ENCODE measurements around the gene ABHD4.
"Not testable (repeated sequence)": the region's sequence is repeated elsewhere in the genome, so short reads cannot be mapped to it uniquely, and the experiment has no call there.

Gene ABHD4

DNA sequence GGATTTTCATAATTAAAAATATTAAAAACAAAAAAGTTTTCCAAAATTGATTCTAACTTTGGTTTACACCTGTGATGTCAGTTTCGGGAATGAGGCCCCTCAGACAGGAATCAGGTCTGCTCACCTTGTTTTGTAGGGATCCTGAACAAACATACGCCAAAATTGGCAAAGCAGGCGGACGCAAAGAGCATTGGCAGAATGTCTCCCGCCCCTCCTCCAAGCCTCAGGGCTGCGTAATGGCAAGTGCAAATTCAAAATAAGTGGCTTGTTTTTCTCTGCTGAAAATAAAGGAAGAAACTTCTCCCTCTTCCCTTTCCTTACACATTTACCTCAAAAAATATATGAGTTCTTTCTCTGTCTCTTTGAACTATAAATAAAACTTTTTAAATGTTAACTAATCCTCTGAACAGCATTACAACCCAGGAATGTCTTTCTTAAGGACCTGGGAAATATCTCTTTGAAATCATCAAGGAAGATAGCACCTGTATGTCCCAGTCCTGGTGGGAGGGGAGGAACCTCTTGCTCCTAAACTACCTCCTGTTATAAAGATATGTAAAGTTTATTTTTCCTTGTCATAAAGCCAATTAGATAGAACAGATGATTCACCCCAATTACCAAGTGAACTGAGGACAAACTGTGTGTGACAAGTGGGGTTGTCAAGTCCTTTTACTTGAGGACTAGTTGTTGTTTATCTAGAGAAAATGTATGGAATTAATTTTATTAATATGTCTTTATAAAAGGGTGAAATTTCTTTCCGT, 29.6 kb downstream of the ABHD4 start:
- DNase-seq (ENCODE audit: low read depth): no peak

DNA sequence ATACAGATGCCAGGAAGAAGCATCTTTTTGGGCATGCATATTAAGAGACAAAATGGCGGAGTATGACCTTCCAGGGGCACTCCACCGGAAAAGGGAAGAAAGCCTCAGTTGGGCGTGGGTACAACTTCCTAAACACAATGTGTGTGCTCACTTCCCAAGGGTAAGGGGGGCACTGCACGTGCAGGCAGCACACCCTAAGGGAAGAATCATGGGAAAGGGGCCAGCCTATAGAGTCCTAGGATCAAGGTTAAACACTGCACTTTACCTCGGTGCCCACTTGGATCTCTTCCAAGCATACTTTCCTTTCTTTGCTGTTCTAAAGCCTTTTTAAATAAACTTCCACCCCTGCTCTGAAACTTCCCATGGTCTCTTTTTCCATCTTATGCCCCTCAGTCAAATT, 31.3 kb downstream of the ABHD4 start:
- no peak for DNase-seq (ENCODE audit: low read depth)

DNA sequence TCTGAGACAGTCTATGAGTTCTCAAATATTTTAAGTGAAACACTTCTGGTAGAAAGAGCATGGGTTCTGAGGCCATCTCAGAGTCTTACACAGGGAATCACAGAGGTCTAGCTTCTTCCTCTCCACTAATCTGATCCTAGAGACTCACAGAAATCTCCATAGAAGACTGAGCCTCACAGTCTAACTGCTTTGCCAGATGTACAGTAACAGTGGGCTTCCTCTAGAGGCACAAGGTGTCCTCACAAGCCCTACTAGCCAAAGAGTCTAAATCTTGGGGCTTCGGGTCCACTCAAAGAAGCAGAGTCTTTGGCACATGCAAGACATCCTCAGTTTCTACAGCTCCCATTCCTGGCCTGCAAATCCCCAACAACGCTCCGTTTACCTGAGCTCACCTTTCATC, 32.0 kb downstream of the ABHD4 start:
- no peak for DNase-seq (ENCODE audit: low read depth)

DNA sequence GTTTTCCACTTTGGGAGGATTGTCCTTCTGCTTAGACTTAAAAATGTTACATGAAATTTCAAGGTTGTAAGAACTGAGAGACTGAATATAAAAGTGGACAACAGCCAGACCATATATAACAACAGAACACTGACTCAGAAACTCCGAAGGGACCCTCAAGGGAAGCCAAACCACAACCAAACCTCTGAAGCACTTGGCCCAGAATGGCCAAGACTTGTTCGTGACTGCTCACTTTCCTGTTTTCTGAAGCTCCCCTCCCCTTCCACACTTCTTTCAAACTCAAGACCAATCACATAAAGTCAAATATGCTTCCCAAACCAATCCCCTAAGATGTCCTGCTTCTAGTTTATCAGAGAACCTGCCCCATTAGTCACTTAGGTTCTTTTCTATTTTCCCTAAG, 32.4 kb downstream of the ABHD4 start:
- no peak for DNase-seq (ENCODE audit: low read depth)

GRCh38 chr14:22634233-22634900, 36.3 kb downstream of the ABHD4 start:
- DNase-seq (ENCODE audit: low read depth): no peak

- DNase-seq (ENCODE audit: low read depth): not testable (repeated sequence)
These were observed 37.9 kb downstream of the ABHD4 start for GRCh38 chr14:22635980-22636379.

GRCh38 chr14:22640192-22640591, 42.1 kb downstream of the ABHD4 start:
- no peak for DNase-seq (ENCODE audit: low read depth)

GRCh38 chr14:22641846-22642245, 43.7 kb downstream of the ABHD4 start:
- no peak for DNase-seq (ENCODE audit: low read depth)

DNA sequence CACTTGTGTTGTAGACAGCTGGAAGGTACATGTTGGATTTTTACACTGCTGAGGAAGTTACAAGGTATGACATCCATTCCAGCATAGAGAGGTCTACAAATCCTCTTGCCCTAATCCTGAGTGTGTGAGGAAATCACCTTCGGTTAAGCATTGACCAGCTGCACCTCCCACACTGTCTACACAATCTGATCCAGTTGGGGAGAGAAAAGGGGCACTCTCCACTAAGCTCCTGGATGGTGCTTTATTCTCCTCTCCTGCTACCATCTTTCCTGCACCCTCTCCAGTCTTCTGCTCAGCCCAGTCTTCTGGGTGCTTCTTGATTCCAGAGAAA, 46.2 kb downstream of the ABHD4 start, which contains the start of gene OR6J1:
TSS of gene OR6J1 (minus strand) at position 48 of the 331 bp plus-strand sequence. CDS start 9,541 bp downstream, outside the sequence.
- DNase-seq (ENCODE audit: low read depth): no peak

GRCh38 chr14:22646570-22647254, 48.6 kb downstream of the ABHD4 start:
- no peak for DNase-seq (ENCODE audit: low read depth)

DNA sequence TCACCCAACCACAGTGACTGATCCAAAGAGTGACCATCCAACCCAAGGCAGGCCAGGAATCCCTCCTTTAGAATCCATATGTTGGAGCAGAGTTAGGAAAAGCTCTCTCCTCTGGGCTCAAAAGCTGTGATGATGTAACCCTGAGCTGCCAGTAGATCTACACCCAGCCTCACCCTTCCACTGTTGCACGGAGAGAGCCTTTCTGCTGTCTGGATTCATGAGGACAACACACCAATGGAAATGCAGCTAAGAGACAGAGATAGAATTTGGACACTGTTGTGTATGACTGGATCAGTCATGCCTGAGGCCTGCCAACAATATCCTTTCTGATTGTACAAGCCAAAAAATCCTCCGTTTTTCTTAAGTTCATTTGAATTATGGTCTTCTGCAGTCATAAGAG, 50.4 kb downstream of the ABHD4 start:
- DNase-seq (ENCODE audit: low read depth): no peak

GRCh38 chr14:22650046-22650739, 52.1 kb downstream of the ABHD4 start:
- no peak for DNase-seq (ENCODE audit: low read depth)

- no peak for DNase-seq (ENCODE audit: low read depth)
These were observed 52.9 kb downstream of the ABHD4 start for GRCh38 chr14:22650960-22651521.

DNA sequence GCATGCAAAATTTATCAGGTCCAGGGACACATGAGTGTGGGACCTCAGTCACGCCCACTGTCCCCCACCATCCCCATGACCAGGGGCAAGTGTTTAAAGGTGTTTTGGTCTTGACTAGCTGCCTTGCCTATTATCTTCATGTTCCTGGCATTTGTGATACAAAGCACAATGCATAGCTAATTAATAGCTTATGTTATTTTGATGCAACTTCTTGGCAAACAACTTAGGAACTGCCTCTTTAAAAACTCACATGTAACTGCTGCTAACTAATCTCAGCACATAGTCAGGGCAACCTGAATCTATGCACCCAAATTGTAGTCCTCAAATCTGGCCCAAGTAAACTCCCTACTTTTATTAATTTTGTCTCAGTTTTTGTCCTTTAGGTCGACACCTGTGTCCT, 53.5 kb downstream of the ABHD4 start:
- no peak for DNase-seq (ENCODE audit: low read depth)

GRCh38 chr14:22653012-22653621, 55.0 kb downstream of the ABHD4 start:
- peak; percentile 30 for DNase-seq (ENCODE audit: low read depth)

DNA sequence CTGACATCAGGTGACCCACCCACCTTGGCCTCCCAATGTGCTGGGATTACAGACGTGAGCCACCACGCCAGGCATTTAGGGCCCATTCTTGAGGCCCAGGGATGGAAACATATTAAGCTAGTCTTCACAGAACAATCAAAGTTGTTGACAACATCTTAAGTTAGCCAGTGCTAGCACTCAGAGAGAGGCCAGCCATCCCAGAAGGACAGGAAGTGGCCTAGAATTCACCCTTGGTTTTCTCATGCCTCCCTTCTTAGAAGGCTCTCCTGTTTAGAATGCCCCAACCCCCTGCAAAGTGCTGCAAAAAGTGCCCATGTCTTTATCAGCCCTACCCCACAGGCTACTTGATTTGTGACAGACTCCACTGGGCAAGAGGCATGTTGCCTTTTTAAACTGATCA, 58.1 kb downstream of the ABHD4 start:
- no peak for DNase-seq (ENCODE audit: low read depth)

GRCh38 chr14:22656945-22657731, 59.0 kb downstream of the ABHD4 start:
- no peak for DNase-seq (ENCODE audit: low read depth)

GRCh38 chr14:22657861-22658260, 59.8 kb downstream of the ABHD4 start:
- no peak for DNase-seq (ENCODE audit: low read depth)

- no peak for DNase-seq (ENCODE audit: low read depth)
These were observed 60.8 kb downstream of the ABHD4 start for GRCh38 chr14:22658946-22659345.

- DNase-seq (ENCODE audit: low read depth): no peak
These were observed 62.6 kb downstream of the ABHD4 start for GRCh38 chr14:22660654-22661053.
